Activated T-helper 2 cell treated with anti-CD3 and anti-CD28 coated beads, Interferon-gamma antibody, Interleukin-2, Interleukin-4, amounts not matched to agents 10 μg/mL and 5 μg/mL and 100 μg/mL, durations not matched to agents 14 hours and 24 hours and 36 hours (primary cell): ENCODE measurements around the gene DNAH6. TPM values are rescaled to one million over a fixed set of nuclear protein-coding genes. Genes with fewer than 3 reads are reported as not detected.

Experiments used
- total RNA-seq: library from RNA; stranded (reverse); gene quantifications from 2 replicates; pipeline ENCODE4 v1.2.3, GENCODE V29; 2022

The DNAH6 gene
- total RNA-seq, 1 donor from 2014 or later = 0.14 TPM

Other genes starting within 250 kb of the DNAH6 start
- gene SUCLG1, start 57.2 kb upstream of the DNAH6 start, total RNA-seq = 65.3 and 69.5 TPM in 2 replicates